Measurements from ENCODE around the gene EPHB1.
"Not testable (repeated sequence)": the region's sequence is repeated elsewhere in the genome, so short reads cannot be mapped to it uniquely, and the experiment has no call there.

Gene EPHB1

GRCh38 chr3:135066844-135067727, 272.0 kb downstream of the EPHB1 start:
- DNase-seq, result not testable (repeated sequence)

GRCh38 chr3:135068011-135068410, 273.0 kb downstream of the EPHB1 start:
- no peak for DNase-seq

DNA sequence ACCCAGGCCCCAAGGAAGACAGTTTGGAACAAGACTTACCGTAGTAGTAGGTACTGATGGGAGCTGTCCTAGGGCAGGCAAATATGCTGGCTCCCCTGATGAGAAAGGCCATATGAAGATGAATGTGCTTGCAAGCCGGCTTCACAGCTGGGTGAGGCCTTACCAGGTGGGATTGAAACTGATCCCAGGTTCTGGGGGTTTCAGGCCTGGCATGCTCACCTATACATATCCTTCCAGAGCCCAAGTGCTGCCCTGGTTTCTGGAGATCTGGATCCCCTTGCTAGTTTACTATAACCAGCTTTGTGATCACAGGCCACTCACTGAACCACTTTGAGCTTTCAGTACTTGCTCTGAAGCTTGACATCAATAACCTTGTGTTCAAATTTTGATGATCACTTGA, 274.3 kb downstream of the EPHB1 start:
- DNase-seq, result no peak

- DNase-seq, result no peak
These were observed 276.4 kb downstream of the EPHB1 start for GRCh38 chr3:135071483-135071882.

DNA sequence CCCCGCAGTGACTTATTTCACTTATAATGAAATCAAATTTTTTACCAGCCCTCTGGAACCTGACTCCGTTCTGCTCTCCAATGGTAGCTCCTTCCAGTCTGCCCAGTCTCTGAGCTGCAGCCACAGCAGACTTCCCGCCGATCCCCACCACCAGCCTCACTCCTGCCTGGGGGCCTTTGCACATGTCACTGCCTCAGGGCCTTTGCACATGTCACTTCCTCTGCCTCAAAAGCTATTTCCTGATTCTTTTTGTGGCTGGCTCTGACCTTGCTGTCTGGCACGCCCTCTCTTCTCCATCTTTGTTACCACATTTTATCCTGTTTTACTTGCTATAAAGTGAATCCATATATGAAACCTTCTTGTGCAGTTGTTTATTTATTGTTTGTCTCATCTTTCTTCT, 277.4 kb downstream of the EPHB1 start:
- DNase-seq, result no peak

DNA sequence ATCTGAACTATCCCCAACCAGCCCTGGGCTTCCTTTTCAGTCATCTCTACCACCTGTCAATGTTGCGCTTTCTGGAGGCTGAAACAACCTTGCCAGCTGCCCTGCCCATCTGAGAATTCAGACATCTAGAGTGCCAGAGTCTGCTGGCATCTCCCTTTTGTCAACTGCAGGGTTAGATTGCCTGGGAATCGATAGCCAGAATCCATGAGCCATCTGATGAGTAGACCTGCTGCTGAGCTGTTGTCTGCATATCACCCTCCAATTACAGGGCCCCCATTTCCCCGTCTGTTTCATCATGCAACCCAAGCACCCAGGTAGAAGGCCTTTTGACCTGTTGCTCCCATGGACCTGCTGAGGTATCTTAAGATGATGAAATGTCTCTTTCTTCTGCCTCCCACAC, 280.1 kb downstream of the EPHB1 start:
- DNase-seq, result no peak

DNA sequence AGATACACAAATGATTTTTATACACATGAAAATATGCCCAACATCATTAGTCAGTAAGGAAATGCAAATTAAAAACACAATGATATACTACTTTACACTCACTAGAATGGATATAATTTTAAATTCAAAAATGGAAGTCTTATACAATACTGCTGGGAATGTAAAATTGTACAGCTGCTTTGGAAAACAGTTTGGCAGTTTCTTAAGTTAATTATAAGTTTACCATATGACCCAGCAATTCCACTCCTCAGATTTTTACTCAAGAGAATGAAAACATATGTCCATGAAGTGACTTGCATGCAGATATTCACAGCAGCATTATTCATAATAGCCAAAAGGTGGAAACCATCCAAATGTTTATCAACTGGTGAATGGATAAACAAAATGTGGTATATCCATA, 281.3 kb downstream of the EPHB1 start:
- no peak for DNase-seq

DNA sequence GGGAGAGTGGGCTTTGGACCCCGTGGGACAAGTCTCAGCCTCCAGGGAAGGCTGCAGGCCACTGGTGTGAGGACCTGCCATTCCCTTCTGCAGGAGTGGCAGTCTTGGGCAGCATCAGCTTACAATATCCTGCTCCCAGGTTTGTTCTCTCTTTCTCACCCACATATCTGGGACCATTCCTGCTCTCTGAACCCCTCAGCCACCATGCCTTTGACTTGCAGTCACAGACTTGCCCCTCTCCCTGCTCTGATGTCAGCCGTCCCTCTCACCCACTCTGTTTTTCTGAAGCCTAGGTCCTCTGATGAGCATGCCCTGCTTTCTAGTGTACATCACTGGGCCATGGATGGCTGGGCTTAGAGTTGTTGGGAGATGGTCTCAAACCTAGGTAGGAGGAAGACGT, 282.1 kb downstream of the EPHB1 start:
- no peak for DNase-seq

DNA sequence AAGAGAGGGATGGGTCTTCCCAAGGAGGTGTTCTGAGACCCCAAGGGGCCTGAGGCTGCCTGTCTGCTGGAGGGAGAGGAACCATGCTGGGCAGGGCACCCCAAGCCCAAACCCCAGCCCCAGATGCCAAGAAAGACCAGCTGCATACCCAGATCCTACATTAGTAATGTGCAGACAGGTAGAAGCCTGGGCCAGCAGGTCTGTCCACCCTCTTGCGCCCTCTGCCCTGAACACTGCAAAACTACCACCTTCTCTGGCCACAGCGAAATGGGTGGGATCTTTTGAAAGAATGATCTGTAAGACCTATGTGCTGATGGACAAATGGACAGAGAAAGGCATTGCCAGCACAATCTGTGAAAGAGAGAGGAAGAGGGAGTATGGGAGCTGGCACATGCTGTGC, 283.2 kb downstream of the EPHB1 start:
- no peak for DNase-seq

- no peak for DNase-seq
These were observed 284.0 kb downstream of the EPHB1 start for GRCh38 chr3:135079095-135079494.

DNA sequence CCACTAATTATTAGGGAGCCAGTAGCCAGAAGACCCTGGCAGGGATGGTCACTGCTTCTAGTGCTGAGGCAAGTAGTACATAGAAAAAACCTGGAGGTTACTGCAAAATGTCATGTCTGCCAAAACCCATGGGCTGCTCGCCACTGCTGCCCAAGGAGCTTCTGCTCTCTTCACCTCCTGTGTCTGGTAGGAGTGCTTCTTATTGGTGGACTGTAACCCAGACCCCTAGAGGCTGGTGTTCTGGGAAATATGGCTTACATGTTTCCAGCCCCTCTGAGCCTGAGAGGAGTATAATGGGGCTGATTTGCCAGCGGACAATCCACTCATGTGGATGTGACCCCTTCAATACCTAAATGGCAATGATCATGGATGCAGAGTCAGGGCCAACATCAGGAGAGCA, 286.4 kb downstream of the EPHB1 start:
- no peak for DNase-seq

DNA sequence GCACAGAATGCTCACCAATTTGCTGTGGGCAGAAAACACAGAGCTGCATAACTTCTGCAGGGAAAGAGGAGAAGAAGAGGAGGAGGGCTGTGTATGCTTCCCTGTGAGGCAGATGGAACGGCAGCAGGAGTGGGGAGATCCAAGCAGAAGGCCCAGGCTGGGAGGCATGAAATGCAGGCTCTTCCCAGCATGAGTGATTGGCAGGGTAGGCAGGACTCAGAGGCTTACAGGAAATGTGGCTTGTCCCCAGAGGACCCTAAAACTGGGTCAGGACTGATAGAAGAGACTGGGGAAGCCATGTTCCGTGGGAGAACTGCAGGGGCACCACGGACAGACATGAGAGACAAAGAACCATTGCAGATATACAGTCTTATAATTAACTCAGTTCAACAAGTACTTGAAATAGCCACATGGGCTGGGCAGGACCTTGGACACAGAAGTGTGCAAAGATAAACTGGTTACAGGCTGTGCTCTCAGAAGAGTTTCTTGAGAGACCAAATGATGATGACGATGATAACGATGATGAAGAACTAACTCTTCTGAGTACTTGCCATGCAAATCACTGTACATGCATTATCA, 286.9 kb downstream of the EPHB1 start:
- DNase-seq, result no peak

DNA sequence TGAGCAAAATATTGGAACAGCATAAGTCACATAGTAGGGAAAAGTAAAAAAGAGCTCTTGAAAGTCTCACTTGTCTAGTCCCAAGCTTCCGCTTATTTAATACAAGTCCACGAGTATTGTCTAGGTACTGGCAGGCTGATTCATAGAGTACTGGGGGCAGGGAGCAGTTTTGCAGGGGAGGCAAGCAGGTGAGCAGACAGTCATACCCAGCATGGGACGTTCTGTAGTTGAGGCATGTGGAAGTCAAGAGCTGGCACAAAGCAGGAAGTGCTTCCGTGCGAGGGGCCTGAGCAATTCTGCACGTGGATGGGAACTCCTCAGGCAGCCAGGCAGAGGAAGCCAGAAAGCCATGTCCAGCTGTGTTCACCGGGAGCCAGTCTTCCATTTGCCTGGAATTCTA, 287.6 kb downstream of the EPHB1 start:
- no peak for DNase-seq

GRCh38 chr3:135083179-135083578, 288.1 kb downstream of the EPHB1 start:
- DNase-seq, result no peak

DNA sequence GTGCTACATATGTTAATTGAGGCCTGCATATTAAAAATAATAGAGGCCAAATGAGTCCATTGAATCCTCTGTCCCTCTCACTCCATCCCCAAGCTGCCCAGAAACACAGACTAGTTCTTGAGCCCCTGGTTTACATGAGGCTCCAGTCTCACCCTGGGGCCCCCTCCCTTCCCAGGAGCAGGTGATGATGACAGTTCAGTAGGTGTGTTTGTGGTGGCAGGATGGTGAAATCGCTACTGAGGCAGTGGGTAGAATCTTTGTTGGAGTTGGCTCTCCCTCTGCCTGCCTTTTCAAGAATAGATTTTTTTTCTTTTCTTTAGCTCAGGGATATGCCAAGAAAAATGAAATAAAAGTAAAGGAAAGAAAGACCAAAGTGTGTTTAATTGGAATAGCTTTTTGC, 288.7 kb downstream of the EPHB1 start:
- DNase-seq, result no peak

- DNase-seq, result no peak
These were observed 289.3 kb downstream of the EPHB1 start for GRCh38 chr3:135084405-135084804.

DNA sequence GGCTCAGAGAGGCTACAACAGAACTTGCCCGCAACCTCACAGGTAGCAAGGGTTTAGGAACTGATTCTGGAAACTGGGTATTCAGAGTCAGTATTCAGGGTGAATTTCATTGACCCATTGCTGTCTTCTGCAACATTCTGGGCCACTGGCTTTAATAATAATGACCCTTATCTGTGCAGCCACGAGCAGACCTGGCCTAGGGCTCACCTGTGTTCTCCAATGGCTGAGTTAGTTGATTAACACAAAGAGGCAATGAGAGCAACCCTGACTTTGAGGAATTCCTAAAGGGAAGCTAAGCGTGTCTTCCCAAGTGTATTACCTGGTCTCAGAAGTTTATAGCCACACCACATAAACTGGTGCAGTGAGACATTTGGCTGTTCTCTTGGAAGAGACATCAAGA, 289.9 kb downstream of the EPHB1 start:
- DNase-seq, result no peak

DNA sequence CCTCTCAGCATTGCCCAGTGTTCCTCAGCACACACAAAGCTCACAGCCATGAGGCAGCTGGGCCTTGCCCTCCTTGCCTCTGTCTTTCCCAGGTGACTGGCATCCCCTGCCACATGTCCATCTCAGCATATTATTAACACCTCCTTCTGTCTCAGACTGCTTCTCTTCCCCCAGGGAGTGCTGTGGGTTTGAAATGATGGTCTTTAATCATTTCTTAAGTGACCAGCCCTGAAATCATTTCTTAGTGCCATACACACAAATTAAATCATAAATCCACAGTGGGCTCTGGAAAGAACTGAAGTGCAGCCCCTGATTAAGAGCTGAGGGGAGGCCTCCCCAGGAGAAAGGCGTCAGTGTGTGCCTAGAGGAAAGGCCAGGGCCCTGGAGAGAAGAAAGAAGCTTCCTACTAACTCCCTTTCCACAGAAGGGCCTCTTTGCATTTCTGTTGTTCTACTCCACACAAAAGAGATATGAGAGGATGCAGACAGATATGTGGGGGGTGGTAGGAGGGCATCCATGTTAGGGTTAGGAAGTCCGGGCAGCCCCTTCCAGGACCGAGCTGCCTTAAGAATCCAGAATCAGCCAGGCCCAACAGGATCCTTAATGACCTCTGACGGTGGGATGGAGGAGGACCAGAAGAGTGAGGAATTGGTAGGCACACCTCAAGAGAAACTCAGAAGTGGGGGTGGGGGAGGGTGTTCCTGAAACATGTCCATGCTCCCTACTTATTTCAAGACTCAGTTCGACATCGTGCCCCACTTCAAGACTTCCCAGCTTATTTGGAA, 290.8 kb downstream of the EPHB1 start:
- DNase-seq, result no peak

- no peak for DNase-seq
These were observed 292.7 kb downstream of the EPHB1 start for GRCh38 chr3:135087782-135088181.

DNA sequence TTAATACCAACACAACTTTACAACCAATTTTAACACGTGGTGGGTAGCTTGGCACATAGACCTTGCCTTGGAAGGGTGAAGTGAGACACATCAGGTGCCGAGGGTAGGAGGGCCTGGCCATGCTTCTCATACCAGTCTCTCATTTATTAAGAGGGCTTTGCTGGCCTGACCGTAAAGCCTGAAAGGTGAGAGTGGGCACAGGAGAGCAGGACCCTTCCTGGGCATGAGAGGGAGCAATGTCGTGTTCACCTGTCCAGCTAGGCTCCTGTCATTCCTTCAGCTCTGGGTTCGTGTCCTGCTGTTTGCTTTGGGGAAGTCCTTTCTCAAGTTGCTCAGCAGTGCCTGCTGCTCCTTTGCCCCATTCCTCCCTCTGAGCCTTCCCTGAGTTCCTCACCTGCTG, 294.4 kb downstream of the EPHB1 start:
- DNase-seq, result no peak

- DNase-seq, result no peak
These were observed 295.1 kb downstream of the EPHB1 start for GRCh38 chr3:135090020-135090717.

GRCh38 chr3:135091946-135092345, 296.9 kb downstream of the EPHB1 start:
- no peak for DNase-seq

DNA sequence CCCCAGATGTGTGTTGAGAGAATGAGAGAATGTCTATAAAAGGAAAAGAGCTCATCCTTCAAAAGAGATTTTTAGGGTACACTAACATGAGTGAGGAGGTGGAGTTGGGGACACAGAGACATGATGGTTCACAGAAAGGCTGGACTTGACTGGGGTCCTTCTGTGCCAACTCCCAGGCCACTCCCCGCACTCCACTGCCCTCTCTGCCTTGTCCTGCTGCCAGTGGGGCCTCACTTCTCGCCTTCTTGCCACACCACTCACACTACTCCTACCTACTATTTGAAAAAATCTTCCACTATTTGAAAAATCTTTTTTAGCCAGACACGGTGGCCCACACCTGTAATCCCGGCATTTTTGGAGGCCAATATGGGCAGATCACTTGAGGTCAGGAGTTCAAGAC, 298.1 kb downstream of the EPHB1 start:
- no peak for DNase-seq
